ENCODE results near the gene CCSAP. TPM values are rescaled to one million over a fixed set of nuclear protein-coding genes. Genes with fewer than 3 reads are reported as not detected.
A peak's percentile ranks its signal among the peaks of the same experiment; 100 is the strongest.

The CCSAP gene
- total and polyA plus RNA-seq, 8 donors: 7.1 to 11.4 (median 9.2) TPM

GRCh38 chr1:229273507-229274232 is 69.2 kb downstream of the CCSAP start:
- DNase-seq (no peak), ATAC-seq (peak; percentile 56)
- H3K36me3 ChIP-seq: no peaks in the 10 kb centered on the region
- H3K4me1 ChIP-seq: peaks cover 19 to 32% of the 10 kb centered on the region in 2 donors
- no peak for TF ChIP-seq CTCF (IDR thresholded peaks at IDR 0.05)
- H3K9me3 ChIP-seq: no peaks in the 10 kb centered on the region
- no peak overlapping the region for H3K4me3 ChIP-seq
- H3K27me3 ChIP-seq: no peaks in the 10 kb centered on the region
- no peak overlapping the region for H3K27ac ChIP-seq
- intact Hi-C loops (cut with DNase I): no loop called here

GRCh38 chr1:229272164-229273158 is 70.4 kb downstream of the CCSAP start:
- H3K27ac ChIP-seq: no peak overlapping the region
- intact Hi-C loops (cut with DNase I): no loop called here

GRCh38 chr1:229271448-229272159 is 71.2 kb downstream of the CCSAP start:
- peaks cover 0 to 7% of the 10 kb centered on the region in 2 donors for H3K9me3 ChIP-seq
- no peaks in the 10 kb centered on the region for H3K36me3 ChIP-seq
- H3K27me3 ChIP-seq: no peaks in the 10 kb centered on the region
- DNase-seq: peak in 1 of 4 donors; percentile 48
- ATAC-seq: peak; percentile 33
- intact Hi-C loops (cut with DNase I): no loop called here
- H3K4me1 ChIP-seq: peaks cover 19 to 35% of the 10 kb centered on the region in 2 donors
- H3K27ac ChIP-seq: peak overlapping the region; percentile 69 to 70
- peak overlapping the region; percentile 52 to 67 for H3K4me3 ChIP-seq
- TF ChIP-seq CTCF (IDR thresholded peaks at IDR 0.05): no peak

More at GRCh38 chr1:229272164-229273158, 70.4 kb downstream of the CCSAP start:
- no peaks in the 10 kb centered on the region for H3K36me3 ChIP-seq
- DNase-seq (no peak), ATAC-seq (no peak)
- peaks cover 0 to 2% of the 10 kb centered on the region in 2 donors for H3K9me3 ChIP-seq
- peaks cover 19 to 35% of the 10 kb centered on the region in 2 donors for H3K4me1 ChIP-seq
- H3K27me3 ChIP-seq: no peaks in the 10 kb centered on the region
- TF ChIP-seq CTCF (IDR thresholded peaks at IDR 0.05): no peak
- peak overlapping the region; percentile 52 to 67 for H3K4me3 ChIP-seq

Other genes starting within 250 kb of the CCSAP start
- 10 to 100 TPM; 34.8 to 54.9 TPM for gene RAB4A, start 71.9 kb downstream of the CCSAP start, total RNA-seq
- gene RAB4A, start 71.9 kb downstream of the CCSAP start, polyA plus RNA-seq (ENCODE audit: insufficient read length in 6 of 6): 10 to 100 TPM; 50.5 to 64.0 (median 58.5) TPM
- 1 to 10 TPM in 1 of 2 donors, under 1 TPM in 1; 0.52 to 1.2 TPM for gene ACTA1, start 91.0 kb upstream of the CCSAP start, total RNA-seq
- gene ACTA1, start 91.0 kb upstream of the CCSAP start, polyA plus RNA-seq (ENCODE audit: insufficient read length in 6 of 6): 1 to 10 TPM in 3 of 6 donors, under 1 TPM in 3; 0.40 to 1.4 (median 0.98) TPM
- 10 to 100 TPM; 30.2 to 30.9 TPM for gene NUP133, start 165.3 kb upstream of the CCSAP start, total RNA-seq
- gene NUP133, start 165.3 kb upstream of the CCSAP start, polyA plus RNA-seq (ENCODE audit: insufficient read length in 6 of 6): 10 to 100 TPM; 40.1 to 47.1 (median 43.6) TPM
- gene ABCB10, start 215.7 kb upstream of the CCSAP start, total RNA-seq: 10 to 100 TPM; 16.4 to 25.6 TPM
- gene ABCB10, start 215.7 kb upstream of the CCSAP start, polyA plus RNA-seq (ENCODE audit: insufficient read length in 6 of 6): 10 to 100 TPM; 17.8 to 23.2 (median 20.1) TPM

All from left lung (tissue), 10 donors.